GM11168 (cell line): ENCODE results near the gene PCDHGA1.
"Not testable (repeated sequence)": the region's sequence is repeated elsewhere in the genome, so short reads cannot be mapped to it uniquely, and the experiment has no call there.

Source experiments
- in situ Hi-C: fragments of 300-500 bp; cut with MboI; formaldehyde crosslinking; loops from one replicate; pipeline ENCODE4 v1.12.0; 2022; ENCODE audit warnings: low sequenced_read_pairs; ENCODE audit not compliant: unreplicated experiment

Gene PCDHGA1

GRCh38 chr5:141403387-141403786 is 73.1 kb downstream of the PCDHGA1 start:
- in situ Hi-C loops, result no loop called here

GRCh38 chr5:141407790-141408505 is 77.6 kb downstream of the PCDHGA1 start, which contains the start of gene PCDHGB6:
Gene PCDHGB6 (plus strand): TSS chr5:141408021. CDS start chr5:141408203, 182 bp downstream.
- in situ Hi-C loops, result not testable (repeated sequence)

- in situ Hi-C loops, result loop anchor here (5.0 kb wide), 1 partner anchor 153 kb away; no protein-coding TSS in a partner anchor
These were observed 79.4 kb downstream of the PCDHGA1 start for GRCh38 chr5:141409598-141410306.

- in situ Hi-C loops, result loop anchor here (5.0 kb wide), 1 partner anchor 151 kb away; no protein-coding TSS in a partner anchor
These were observed 81.3 kb downstream of the PCDHGA1 start for GRCh38 chr5:141411575-141411974.

GRCh38 chr5:141412854-141413539 is 82.7 kb downstream of the PCDHGA1 start, which contains the start of gene PCDHGA10:
Gene PCDHGA10 (plus strand): TSS chr5:141412987. CDS start chr5:141413176, 189 bp downstream.
- in situ Hi-C loops, result loop anchor here (5.0 kb wide), 1 partner anchor 149 kb away; no protein-coding TSS in a partner anchor

- in situ Hi-C loops, result loop anchor here (5.0 kb wide), 1 partner anchor 149 kb away; no protein-coding TSS in a partner anchor
These were observed 83.3 kb downstream of the PCDHGA1 start for GRCh38 chr5:141413540-141414069.

GRCh38 chr5:141414548-141415274 is 84.4 kb downstream of the PCDHGA1 start:
- in situ Hi-C loops, result loop anchor here (5.0 kb wide), 1 partner anchor 148 kb away; no protein-coding TSS in a partner anchor

- in situ Hi-C loops, result not testable (repeated sequence)
These were observed 84.9 kb downstream of the PCDHGA1 start for GRCh38 chr5:141415275-141415618.

- in situ Hi-C loops, result not testable (repeated sequence)
These were observed 87.3 kb downstream of the PCDHGA1 start, which contains the start of gene PCDHGB7 for GRCh38 chr5:141417494-141418172. Gene PCDHGB7 (plus strand): TSS chr5:141417677. CDS start chr5:141417860, 183 bp downstream.

- in situ Hi-C loops, result no loop called here
These were observed 89.0 kb downstream of the PCDHGA1 start for GRCh38 chr5:141419074-141419880.

- in situ Hi-C loops, result no loop called here
These were observed 90.7 kb downstream of the PCDHGA1 start, which contains the start of gene PCDHGA11 for GRCh38 chr5:141420855-141421488. Gene PCDHGA11 (plus strand): TSS chr5:141421051. CDS start chr5:141421228, 177 bp downstream.

GRCh38 chr5:141421489-141421855 is 91.2 kb downstream of the PCDHGA1 start:
- in situ Hi-C loops, result no loop called here

- in situ Hi-C loops, result no loop called here
These were observed 92.5 kb downstream of the PCDHGA1 start for GRCh38 chr5:141422742-141423291.

GRCh38 chr5:141427783-141428426 is 97.6 kb downstream of the PCDHGA1 start:
- in situ Hi-C loops, result loop anchor here (5.0 kb wide), 1 partner anchor 89 kb away; no protein-coding TSS in a partner anchor

- in situ Hi-C loops, result no loop called here
These were observed 100.2 kb downstream of the PCDHGA1 start, which contains the start of gene PCDHGA12 for GRCh38 chr5:141430332-141431113. Gene PCDHGA12 (plus strand): TSS chr5:141430507. CDS start chr5:141430760, 253 bp downstream.

- in situ Hi-C loops, result no loop called here
These were observed 101.0 kb downstream of the PCDHGA1 start for GRCh38 chr5:141431286-141431685.
